ENCODE data around the gene MKRN1.
"Not testable (repeated sequence)": the region's sequence is repeated elsewhere in the genome, so short reads cannot be mapped to it uniquely, and the experiment has no call there.

The MKRN1 gene

GRCh38 chr7:140484951-140485499 lies 5.7 kb upstream of the MKRN1 start:
- DNase-seq (ENCODE audit: low read depth) = no peak

- no peak for DNase-seq (ENCODE audit: low read depth)
Measured at GRCh38 chr7:140484479-140484878, 5.2 kb upstream of the MKRN1 start.

DNA sequence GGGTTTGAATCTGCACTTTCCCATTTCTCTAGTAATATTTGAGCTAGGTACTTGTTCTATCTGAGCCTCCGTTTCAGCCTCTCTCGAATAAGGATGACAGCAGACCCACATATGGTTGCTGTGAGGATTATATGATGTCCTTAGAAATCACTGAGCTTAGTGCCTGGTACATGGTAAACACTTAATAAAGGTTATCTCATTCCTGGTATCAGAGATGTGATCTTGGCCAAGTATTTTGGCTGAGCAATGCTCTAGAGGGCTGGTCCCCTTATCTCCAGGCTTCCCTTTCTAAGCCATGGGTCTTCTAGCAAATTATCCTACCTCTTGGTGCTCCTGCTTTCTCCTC lies 407 bp upstream of the MKRN1 start:
- no peak for DNase-seq (ENCODE audit: low read depth)

DNA sequence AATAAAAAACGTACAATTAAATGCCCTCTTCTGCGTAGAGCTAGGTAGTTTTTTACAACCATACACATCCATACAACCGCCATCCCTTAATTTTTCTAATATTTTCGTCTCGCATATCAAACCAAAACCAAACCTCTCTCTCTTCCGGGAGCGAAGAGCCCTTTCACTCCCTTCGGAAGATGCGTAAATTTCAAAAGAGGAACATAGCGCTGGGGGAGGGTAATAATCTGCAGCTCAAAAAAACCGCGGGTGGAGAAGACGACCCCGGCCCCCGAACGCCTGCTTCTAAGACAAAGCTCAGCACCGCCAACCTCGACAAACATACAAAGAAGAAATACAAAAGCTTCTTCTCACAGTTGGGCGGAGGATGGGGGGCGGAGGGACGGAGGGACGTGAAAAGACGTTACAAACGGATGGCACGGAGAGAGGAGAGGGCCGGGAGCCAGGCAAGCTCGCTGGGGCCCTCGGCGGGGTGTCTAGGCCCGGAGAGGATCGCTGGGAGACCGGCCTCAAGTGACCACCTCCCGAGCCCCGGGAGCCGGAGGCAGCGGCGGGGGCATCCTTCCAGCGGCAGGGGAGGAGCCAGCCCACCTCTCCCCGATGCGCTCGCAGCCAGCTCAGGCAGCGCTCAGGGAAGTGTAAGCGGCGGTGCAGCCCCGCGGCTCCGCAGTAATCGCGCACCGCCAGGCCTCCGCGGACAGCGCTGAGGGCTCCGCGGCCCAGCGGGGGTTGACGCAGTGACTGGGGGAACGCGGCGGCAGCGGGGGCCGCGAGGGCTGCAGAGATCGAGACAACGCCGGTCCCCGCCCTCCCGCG lies 851 bp downstream of the MKRN1 start:
- no peak for DNase-seq (ENCODE audit: low read depth)

DNA sequence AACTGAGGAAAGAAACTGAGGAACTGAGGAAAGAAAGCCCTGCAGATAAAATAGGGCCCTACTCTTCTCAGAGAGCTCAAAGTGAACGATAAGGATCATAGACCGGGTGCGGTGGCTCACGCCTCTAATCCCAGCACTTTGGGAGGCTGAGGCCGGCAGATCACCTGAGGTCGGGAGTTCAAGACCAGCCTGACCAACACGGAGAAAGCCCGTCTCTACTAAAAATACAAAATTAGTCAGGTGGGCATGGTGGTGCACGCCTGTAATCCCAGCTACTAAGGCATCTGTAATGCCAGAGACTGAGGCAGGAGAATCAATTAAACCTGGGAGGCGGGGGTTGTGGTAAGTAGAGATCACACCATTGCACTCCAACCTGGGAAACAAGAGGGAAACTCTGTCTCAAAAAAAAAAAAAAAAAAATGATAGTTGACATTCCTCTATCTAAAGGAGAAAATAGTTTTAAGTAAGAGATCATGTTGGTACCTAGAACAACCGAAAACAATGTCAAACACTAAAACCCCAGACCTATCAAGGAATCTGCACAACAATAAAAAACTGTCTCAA lies 2.5 kb downstream of the MKRN1 start:
- no peak for DNase-seq (ENCODE audit: low read depth)

GRCh38 chr7:140475747-140476333 lies 3.5 kb downstream of the MKRN1 start:
- DNase-seq (ENCODE audit: low read depth) = peak; percentile 2

- DNase-seq (ENCODE audit: low read depth) = no peak
Measured at GRCh38 chr7:140463111-140463510, 16.2 kb downstream of the MKRN1 start.

- no peak for DNase-seq (ENCODE audit: low read depth)
Measured at GRCh38 chr7:140458916-140459315, 20.4 kb downstream of the MKRN1 start.

DNA sequence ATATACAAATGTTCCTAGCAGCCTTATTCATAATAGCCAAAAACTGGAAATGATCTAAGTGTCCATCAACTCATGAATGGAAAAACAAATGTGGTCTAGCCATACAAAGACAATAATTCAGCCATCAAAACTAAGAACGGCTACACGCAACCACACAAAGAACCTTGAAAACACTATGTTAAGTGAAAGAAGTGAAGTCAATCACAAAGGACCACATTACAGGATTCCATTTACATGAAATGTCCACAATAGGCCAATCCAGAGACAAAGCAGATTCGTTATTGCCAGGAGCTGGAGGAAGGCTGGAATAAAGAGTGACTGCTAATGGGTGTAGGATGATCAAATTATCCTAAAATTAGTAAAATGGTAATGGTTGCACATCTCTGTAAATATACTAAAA lies 21.1 kb downstream of the MKRN1 start:
- no peak for DNase-seq (ENCODE audit: low read depth)

DNA sequence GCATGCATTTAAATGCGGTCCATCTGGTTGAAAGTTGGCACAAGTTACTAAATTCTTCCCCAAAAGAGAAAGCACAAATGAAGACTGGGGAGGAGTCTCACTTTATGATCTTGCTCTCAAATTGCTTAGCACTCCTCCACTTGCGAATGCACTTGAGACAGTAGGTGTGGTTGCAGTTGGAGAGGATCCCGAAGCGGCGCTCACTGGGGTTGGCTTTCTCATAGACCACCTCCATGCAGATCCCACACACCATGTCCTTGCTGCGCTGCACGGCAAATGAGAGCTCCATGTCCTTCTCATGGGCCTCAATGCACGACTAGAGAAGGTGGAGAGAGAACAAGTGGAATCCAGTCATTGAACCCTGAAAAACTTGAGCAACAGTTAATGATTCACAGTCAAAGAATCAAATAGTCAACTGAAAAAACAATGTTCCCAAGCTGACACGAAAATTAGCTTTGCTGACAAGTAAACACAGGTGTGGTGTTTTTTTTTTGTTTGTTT lies 22.7 kb downstream of the MKRN1 start:
- DNase-seq (ENCODE audit: low read depth) = no peak

DNA sequence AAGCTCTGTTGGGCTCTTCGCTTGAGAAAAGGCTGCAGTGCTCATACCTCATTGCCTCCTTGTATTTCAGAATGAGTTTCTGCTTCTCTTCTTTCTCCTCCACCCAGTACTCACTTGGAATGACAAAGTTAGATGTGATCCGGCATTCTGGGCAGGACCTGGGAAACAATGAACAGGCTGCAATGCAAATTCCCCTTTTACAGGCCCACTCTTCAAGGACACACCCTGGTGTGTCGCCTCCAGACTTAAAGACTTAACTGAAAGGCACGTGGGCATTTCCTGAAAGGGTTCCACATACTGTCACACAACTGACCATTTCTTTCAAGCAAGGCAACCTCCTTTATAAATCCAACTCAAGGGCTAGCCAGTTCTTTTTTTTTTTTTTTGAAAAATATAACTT lies 23.6 kb downstream of the MKRN1 start:
- no peak for DNase-seq (ENCODE audit: low read depth)

- DNase-seq (ENCODE audit: low read depth) = no peak
Measured at GRCh38 chr7:140454657-140455015, 24.7 kb downstream of the MKRN1 start.

DNA sequence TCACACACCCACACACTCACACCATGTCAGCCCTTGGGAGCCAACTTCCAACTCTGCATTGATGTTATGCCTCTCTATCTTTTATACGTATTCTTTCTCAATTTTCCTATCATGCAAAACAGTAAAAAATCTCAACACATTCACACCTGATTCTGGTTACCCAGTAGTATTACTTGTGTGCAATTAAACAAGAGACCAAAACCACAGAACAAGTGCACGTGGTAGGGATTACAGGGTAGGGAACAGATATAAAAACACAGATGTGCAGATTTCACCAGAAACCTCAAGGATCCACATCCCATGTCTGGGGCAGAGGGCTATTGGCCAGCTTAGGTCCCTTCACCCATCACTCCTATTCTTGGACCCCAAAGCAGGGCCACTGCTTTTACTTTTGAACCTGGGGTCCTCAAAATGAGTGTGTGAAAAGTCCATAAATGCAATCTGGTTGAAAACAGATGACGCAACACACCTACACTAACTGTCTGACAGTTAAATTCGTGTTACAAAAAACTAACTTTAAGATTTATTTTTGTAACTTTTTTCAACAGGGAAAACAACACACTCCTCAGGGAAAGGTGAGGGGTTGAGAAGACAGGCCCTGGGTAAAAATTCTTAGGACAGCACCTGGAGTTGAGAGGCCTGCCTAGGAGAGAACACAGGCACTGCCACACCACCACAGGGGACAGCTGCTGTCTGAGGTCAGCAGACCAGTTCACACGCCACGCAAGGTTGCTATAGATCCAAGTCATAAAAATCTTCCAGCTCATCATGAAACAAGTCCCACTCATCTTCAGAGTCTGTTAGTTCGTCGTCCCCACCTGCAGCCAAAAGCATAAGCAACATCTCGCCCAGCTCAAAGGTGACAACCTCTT lies 25.3 kb downstream of the MKRN1 start:
- not testable (repeated sequence) for DNase-seq (ENCODE audit: low read depth)

DNA sequence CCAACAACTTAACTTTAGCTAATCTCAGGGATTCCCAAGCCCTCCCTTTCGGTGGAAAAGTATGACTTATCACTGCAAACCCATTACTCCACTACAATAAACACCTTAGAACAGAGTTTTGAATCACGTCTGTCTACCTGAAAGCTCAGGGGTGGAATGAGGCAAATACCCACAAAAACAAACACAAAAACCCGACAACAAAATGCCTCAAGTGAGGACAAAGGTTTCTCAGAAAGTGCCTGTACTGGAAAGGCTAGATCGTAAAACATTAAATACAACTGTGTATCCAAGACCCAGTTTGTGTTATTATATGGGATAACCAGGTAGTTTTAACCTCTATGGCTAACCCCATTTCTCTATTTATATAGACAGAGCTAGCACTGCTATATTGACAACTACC lies 26.0 kb downstream of the MKRN1 start:
- no peak for DNase-seq (ENCODE audit: low read depth)

- DNase-seq (ENCODE audit: low read depth) = no peak
Measured at GRCh38 chr7:140451716-140452115, 27.6 kb downstream of the MKRN1 start.

GRCh38 chr7:140448781-140449480 lies 30.4 kb downstream of the MKRN1 start:
- DNase-seq (ENCODE audit: low read depth) = no peak

DNA sequence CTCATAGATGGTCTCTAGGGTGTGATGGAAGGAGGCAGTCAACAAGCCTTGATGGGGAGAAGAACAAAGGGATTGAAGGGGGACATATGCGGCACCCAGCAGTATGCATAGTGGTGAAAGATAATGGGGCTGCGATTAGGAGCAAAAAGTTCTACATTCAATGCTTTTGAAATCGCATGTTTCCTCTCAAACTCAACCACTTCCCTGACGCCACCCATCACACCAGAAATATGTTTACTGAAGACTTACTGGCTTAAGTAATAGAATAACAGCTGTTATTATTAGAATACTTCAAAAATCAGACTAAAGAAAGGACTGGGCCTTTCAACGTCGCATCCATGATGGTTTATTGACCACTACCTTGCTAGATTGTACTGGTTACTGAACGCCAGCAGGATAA lies 31.5 kb downstream of the MKRN1 start:
- DNase-seq (ENCODE audit: low read depth) = no peak

- no peak for DNase-seq (ENCODE audit: low read depth)
Measured at GRCh38 chr7:140446467-140446866, 32.8 kb downstream of the MKRN1 start.

GRCh38 chr7:140441519-140441918 lies 37.8 kb downstream of the MKRN1 start:
- DNase-seq (ENCODE audit: low read depth) = no peak

- no peak for DNase-seq (ENCODE audit: low read depth)
Measured at GRCh38 chr7:140440593-140440992, 38.7 kb downstream of the MKRN1 start.

DNA sequence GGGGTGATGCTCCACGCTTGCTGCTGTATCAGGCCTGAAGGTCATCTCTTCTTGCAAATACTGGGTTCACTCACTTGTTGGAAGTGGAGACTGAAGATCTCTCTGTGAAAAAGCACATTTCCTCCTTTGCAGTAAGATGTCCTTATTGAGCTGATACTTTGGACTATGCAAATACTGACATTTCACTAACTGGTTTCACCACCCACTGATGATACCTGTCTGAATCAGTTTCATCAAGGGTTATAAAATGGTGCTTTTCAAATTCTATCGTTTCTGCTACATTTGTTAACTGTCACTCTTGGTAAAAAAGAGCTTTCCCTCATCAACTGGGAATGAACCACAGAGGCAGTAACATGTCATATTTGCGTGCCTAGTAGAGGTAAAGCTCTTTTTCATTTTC lies 39.9 kb downstream of the MKRN1 start:
- DNase-seq (ENCODE audit: low read depth) = no peak
